HepG2 (cell line): ENCODE measurements around the gene CA6. TPM values are rescaled to one million over a fixed set of nuclear protein-coding genes. Genes with fewer than 3 reads are reported as not detected.

Experiments
- ATAC-seq: fragments of 200-7000 bp; cut with Tn5 transposase; 3 replicates; pipeline ENCODE4 v1.9.1; 2020; ENCODE audit warnings: mild to moderate bottlenecking, moderate library complexity
- BruUV-seq: library from RNA; stranded (reverse); fragments of 400-500 nt; replicated peaks from 2 replicates; lab custom pipeline; 2021; lab: Mats Ljungman, UMichigan
- CTCF ChIA-PET: fragments of 300-600 bp; formaldehyde crosslinking; extraction: SDS; loops from one replicate; lab custom pipeline; 2021; ENCODE audit warnings: low total read pairs, inconsistent platforms, low intra/inter-chr PET ratio; lab: Yijun Ruan, JAX
- POLR2A ChIA-PET: fragments of 350-600 bp; sonication (Branson Sonifier 250); formaldehyde crosslinking; loops from one replicate; lab custom pipeline; 2020; ENCODE audit warnings: antibody characterized with exemption, inconsistent platforms; lab: Yijun Ruan, JAX
- DNase-seq: peaks from one replicate; pipeline ENCODE4 v3.0.0-alpha.2; 2015; ENCODE audit warnings: low spot score
- FAIRE-seq: peaks from 3 replicates; lab custom pipeline; 2011; peaks lifted over from hg19 to GRCh38; lab: Jason Lieb, UNC
- H2AFZ ChIP-seq: one replicate; pipeline ENCODE4 v1.6.1; 2011; ENCODE audit warnings: low read length, inconsistent platforms
- H3K27ac ChIP-seq: fragments of 300-600 bp; 3 replicates; pipeline ENCODE4 v1.8.0; 2011; ENCODE audit warnings: mixed run types, mild to moderate bottlenecking, mixed read lengths, low read length, inconsistent platforms; ENCODE audit not compliant: insufficient read depth; ENCODE audit errors: extremely low read length
- H3K27me3 ChIP-seq, 2 experiments: fragments of 200-600 bp in 1 of 2; 2 replicates in 1 of 2; 3 replicates in 1 of 2; pipeline versions ENCODE4 v1.6.0 to v1.8.0; 2011; ENCODE audit warnings: low read length in 2 of 2, mild to moderate bottlenecking in 2 of 2, moderate library complexity in 2 of 2, inconsistent platforms in 1 of 2; ENCODE audit not compliant: insufficient read depth in 2 of 2, control insufficient read depth in 1 of 2
- H3K36me3 ChIP-seq, 2 experiments: fragments of 200-600 bp in 1 of 2; replicated peaks in 1 of 2; 2 replicates in 1 of 2; 3 replicates in 1 of 2; pipeline versions ENCODE4 v1.5.1 to v1.8.0; 2011; ENCODE audit warnings: low read length in 2 of 2, inconsistent platforms in 1 of 2; ENCODE audit not compliant: insufficient read depth in 2 of 2, control insufficient read depth in 1 of 2
- H3K4me1 ChIP-seq: 2 replicates; pipeline ENCODE4 v1.5.1; 2012; ENCODE audit warnings: low read length, inconsistent platforms; ENCODE audit not compliant: insufficient read depth
- H3K4me2 ChIP-seq: 2 replicates; pipeline ENCODE4 v1.6.0; 2011; ENCODE audit warnings: low read depth, low read length, inconsistent platforms
- H3K4me3 ChIP-seq, 3 experiments: fragments of 200-600 bp in 1 of 3; sonication (generic), shearing (Covaris generic) in 1 of 3; replicated peaks in 1 of 3; 2 replicates each; pipeline ENCODE4 v1.5.1; 2011 to 2016; ENCODE audit warnings: low read length in 3 of 3, inconsistent platforms in 2 of 3, low read depth in 2 of 3, mild to moderate bottlenecking in 2 of 3, control low read depth in 1 of 3, mixed read lengths in 1 of 3; ENCODE audit not compliant: insufficient read depth in 1 of 3
- H3K79me2 ChIP-seq: one replicate; pipeline ENCODE4 v1.6.1; 2011; ENCODE audit warnings: low read length, inconsistent platforms; ENCODE audit not compliant: insufficient read depth
- H3K9ac ChIP-seq: 2 replicates; pipeline ENCODE4 v1.6.0; 2011; ENCODE audit warnings: mild to moderate bottlenecking, low read depth, low read length, inconsistent platforms; ENCODE audit not compliant: insufficient read depth
- H3K9me3 ChIP-seq: 2 replicates; pipeline ENCODE4 v1.5.1; 2012; ENCODE audit warnings: mild to moderate bottlenecking, low read length
- H4K20me1 ChIP-seq: 2 replicates; pipeline ENCODE4 v1.6.0; 2011; ENCODE audit warnings: inconsistent platforms, mild to moderate bottlenecking, low read length, moderate library complexity; ENCODE audit not compliant: insufficient read depth
- IKZF1 ChIP-seq: fragments of 450-650 bp; IDR thresholded peaks from 2 replicates; pipeline ENCODE4 v1.7.1; 2016
- POLR2A ChIP-seq, 2 experiments: IDR thresholded peaks; 2 replicates each; pipeline ENCODE4 v1.6.1; 2011; ENCODE audit warnings: low read depth in 2 of 2, low read length in 2 of 2, mild to moderate bottlenecking in 1 of 2, moderate library complexity in 1 of 2; ENCODE audit not compliant: insufficient read depth in 1 of 2
- ZFP41 ChIP-seq: sonication (generic); formaldehyde crosslinking; IDR thresholded peaks from 2 replicates; pipeline ENCODE4 v1.4.0; 2020; ENCODE audit warnings: mild to moderate bottlenecking, missing genetic modification reagents, borderline replicate concordance
- WGBS: methylation state at CpG from one replicate; pipeline ENCODE4 v1.1.6; 2017; ENCODE audit warnings: low lambda C conversion rate; 5-methylcytosine and 5-hydroxymethylcytosine counted together
- in situ Hi-C: cut with HindIII; loops from 2 replicates; pipeline ENCODE4 v1.10.0; 2017; ENCODE audit warnings: low pct_unique_long_range_greater_than_20kb; ENCODE audit not compliant: extremely low pct_ligation_motif_present
- intact Hi-C: fragments of 100-400 bp; cut with micrococcal nuclease; formaldehyde crosslinking; loops from one replicate; pipeline ENCODE4 v1.10.0; 2022; ENCODE audit not compliant: unreplicated experiment
- polyA plus RNA-seq, 8 experiments: library from polyadenylated mRNA; depleted of rRNA in 3 of 8; stranded (reverse) in 7 of 8; unstranded in 1 of 8; fragments of >200 nt; fragmentation: Illumina TruSeq in 4 of 8; extraction: Trizol in 4 of 8; gene quantifications; 2 replicates each; pipeline versions ENCODE4 v1.2.1 to v1.2.3, GENCODE V29; 2011 to 2016; ENCODE audit warnings: low read depth in 4 of 8, missing spikeins in 1 of 8, mixed read lengths in 1 of 8; ENCODE audit not compliant: insufficient read depth in 1 of 8
- total RNA-seq, 5 experiments: library from RNA; depleted of rRNA; stranded (reverse); fragments of >200 nt; fragmentation: Illumina TruSeq; extraction: Trizol; gene quantifications; 2 replicates each; pipeline ENCODE4 v1.2.3, GENCODE V29; 2016; ENCODE audit warnings: low read depth in 1 of 5
- TF ChIP-seq, protein P1 (sequence below): sonication (generic); formaldehyde crosslinking; conservative IDR thresholded peaks from 2 replicates; pipeline ENCODE4 v1.4.0; 2020; ENCODE audit warnings: mild to moderate bottlenecking, missing genetic modification reagents, moderate library complexity
- TF ChIP-seq, protein P2 (sequence below): IDR thresholded peaks from 2 replicates; pipeline ENCODE4 v1.6.1; 2012; ENCODE audit warnings: inconsistent platforms

CA6 gene
- total and polyA plus RNA-seq, 2 of the 13 experiments (the other 11 are each of a cell fraction or from before 2014, with no cell fraction given): not detected

DNA sequence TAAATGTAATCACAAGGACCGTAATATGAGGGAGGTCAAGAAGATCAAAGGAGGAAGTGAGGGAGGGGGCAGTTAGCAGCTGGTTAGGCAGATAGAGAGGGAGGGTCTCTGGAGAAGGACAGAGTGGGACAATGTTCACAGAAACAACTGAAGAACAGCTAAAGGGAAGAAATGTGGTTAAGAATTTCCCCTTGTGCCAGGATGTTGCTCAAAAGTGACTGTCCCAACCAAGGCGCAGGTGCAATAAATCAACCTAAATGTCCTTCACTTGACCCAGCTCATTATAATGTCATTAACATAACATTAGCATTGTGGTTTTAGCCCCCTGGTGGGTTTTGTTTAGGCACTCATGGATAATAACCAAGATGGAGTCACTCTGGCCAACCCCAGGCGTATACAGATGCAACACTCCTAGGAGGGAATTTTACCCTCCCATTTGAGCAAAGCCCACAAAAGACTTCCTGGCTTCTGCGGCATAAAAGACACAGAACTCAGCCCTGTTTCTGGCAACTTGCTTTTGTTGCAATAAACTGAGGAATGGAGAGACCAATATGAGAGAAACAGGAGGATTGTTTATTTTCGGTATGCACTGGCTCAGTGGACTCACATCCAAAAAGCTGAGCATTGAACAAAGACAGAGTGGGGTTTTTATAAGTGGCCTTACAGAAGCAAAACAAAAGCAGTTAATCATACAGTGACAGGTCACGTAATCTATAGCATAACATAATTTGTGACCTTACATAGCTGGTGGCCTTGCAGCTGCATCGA lies 7.3 kb upstream of the CA6 start:
- no peak overlapping the region for H3K4me3 ChIP-seq
- H2AFZ ChIP-seq: no peak overlapping the region
- POLR2A ChIA-PET: no interaction called here
- DNase-seq: no peak
- H3K79me2 ChIP-seq: no peaks in the 10 kb centered on the region
- 71% methylated on average over 7 of the region's 7 CpGs for WGBS
- H3K36me3 ChIP-seq: no peaks in the 10 kb centered on the region
- H3K9me3 ChIP-seq: no peaks in the 10 kb centered on the region
- H4K20me1 ChIP-seq: no peaks in the 10 kb centered on the region
- peaks cover 24% of the 10 kb centered on the region for H3K4me1 ChIP-seq
- no peak overlapping the region for H3K9ac ChIP-seq
- no peak for FAIRE-seq
- no TSS peak for BruUV-seq
- H3K4me2 ChIP-seq: no peak overlapping the region
- in situ Hi-C loops: no loop called here
- CTCF ChIA-PET: no interaction called here
- H3K27ac ChIP-seq: no peak overlapping the region
- peaks cover 0 to 9% of the 10 kb centered on the region in 2 experiments; a peak in 2 of 5 replicates for H3K27me3 ChIP-seq
- intact Hi-C loops: no loop called here
- TF ChIP-seq, protein P1, sequence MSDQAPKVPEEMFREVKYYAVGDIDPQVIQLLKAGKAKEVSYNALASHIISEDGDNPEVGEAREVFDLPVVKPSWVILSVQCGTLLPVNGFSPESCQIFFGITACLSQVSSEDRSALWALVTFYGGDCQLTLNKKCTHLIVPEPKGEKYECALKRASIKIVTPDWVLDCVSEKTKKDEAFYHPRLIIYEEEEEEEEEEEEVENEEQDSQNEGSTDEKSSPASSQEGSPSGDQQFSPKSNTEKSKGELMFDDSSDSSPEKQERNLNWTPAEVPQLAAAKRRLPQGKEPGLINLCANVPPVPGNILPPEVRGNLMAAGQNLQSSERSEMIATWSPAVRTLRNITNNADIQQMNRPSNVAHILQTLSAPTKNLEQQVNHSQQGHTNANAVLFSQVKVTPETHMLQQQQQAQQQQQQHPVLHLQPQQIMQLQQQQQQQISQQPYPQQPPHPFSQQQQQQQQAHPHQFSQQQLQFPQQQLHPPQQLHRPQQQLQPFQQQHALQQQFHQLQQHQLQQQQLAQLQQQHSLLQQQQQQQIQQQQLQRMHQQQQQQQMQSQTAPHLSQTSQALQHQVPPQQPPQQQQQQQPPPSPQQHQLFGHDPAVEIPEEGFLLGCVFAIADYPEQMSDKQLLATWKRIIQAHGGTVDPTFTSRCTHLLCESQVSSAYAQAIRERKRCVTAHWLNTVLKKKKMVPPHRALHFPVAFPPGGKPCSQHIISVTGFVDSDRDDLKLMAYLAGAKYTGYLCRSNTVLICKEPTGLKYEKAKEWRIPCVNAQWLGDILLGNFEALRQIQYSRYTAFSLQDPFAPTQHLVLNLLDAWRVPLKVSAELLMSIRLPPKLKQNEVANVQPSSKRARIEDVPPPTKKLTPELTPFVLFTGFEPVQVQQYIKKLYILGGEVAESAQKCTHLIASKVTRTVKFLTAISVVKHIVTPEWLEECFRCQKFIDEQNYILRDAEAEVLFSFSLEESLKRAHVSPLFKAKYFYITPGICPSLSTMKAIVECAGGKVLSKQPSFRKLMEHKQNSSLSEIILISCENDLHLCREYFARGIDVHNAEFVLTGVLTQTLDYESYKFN (CRISPR knock-in tag): no peak
- TF ChIP-seq POLR2A (IDR thresholded peaks at IDR 0.05; ENCODE audit: insufficient read depth in 1 of 2, low read depth in 2 of 2, low read length in 2 of 2) (no peak), ZFP41 (CRISPR knock-in tag) (no peak), IKZF1 (no peak)
- TF ChIP-seq, protein P2, sequence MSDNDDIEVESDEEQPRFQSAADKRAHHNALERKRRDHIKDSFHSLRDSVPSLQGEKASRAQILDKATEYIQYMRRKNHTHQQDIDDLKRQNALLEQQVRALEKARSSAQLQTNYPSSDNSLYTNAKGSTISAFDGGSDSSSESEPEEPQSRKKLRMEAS: no peak
- TF ChIP-seq, all 625 proteins: peak for 0
- no peak for ATAC-seq
